IMR-90 (cell line): ENCODE measurements around the gene MOXD1. TPM values are rescaled to one million over a fixed set of nuclear protein-coding genes. Genes with fewer than 3 reads are reported as not detected.

ENCODE experiments used
- ATAC-seq: fragments of 200-7000 bp; cut with Tn5 transposase; 2 replicates; pipeline ENCODE4 v1.9.1; 2020; ENCODE audit warnings: low read depth, mild to moderate bottlenecking, moderate library complexity
- BruUV-seq: library from RNA; stranded (reverse); fragments of 400-500 nt; replicated peaks from 2 replicates; lab custom pipeline; 2021; lab: Mats Ljungman, UMichigan
- CTCF ChIA-PET: fragments of 300-600 bp; formaldehyde crosslinking; extraction: SDS; loops from one replicate; lab custom pipeline; 2021; ENCODE audit warnings: antibody characterized with exemption; lab: Yijun Ruan, JAX
- POLR2A ChIA-PET: fragments of 300-600 bp; sonication (Branson Sonifier 250); formaldehyde crosslinking; loops from one replicate; lab custom pipeline; 2022; ENCODE audit warnings: antibody characterized with exemption; ENCODE audit not compliant: unreplicated experiment; lab: Charles Lee
- DNase-seq: peaks from one replicate; pipeline ENCODE4 v3.0.0; 2013
- H2AFZ ChIP-seq: replicated peaks from 2 replicates; pipeline ENCODE3; 2013; ENCODE audit warnings: low read length, mild to moderate bottlenecking; ENCODE audit not compliant: poor library complexity
- H2AK5ac ChIP-seq: 2 replicates; pipeline ENCODE4 v1.6.1; 2013; ENCODE audit warnings: low read depth, low read length, inconsistent platforms
- H2AK9ac ChIP-seq: replicated peaks from 2 replicates; pipeline ENCODE3; 2013; ENCODE audit warnings: mild to moderate bottlenecking, low read depth, low read length, moderate library complexity; ENCODE audit not compliant: poor library complexity
- H2BK120ac ChIP-seq: 2 replicates; pipeline ENCODE4 v1.6.1; 2013; ENCODE audit warnings: low read depth, low read length, inconsistent platforms
- H2BK15ac ChIP-seq: 3 replicates; pipeline ENCODE4 v1.6.1; 2013; ENCODE audit warnings: low read depth, low read length, inconsistent platforms
- H2BK20ac ChIP-seq: 2 replicates; pipeline ENCODE4 v1.6.1; 2013; ENCODE audit warnings: low read depth, mild to moderate bottlenecking, inconsistent platforms, low read length, moderate library complexity
- H2BK5ac ChIP-seq: 2 replicates; pipeline ENCODE4 v1.6.1; 2013; ENCODE audit warnings: mild to moderate bottlenecking, low read depth, low read length, inconsistent platforms; ENCODE audit not compliant: poor library complexity, severe bottlenecking
- H3K14ac ChIP-seq: replicated peaks from 2 replicates; pipeline ENCODE4 v1.6.1; 2013; ENCODE audit warnings: low read depth, low read length, inconsistent platforms
- H3K18ac ChIP-seq: 2 replicates; pipeline ENCODE4 v1.6.1; 2013; ENCODE audit warnings: low read depth, low read length, control low read depth
- H3K23ac ChIP-seq: 2 replicates; pipeline ENCODE4 v1.6.1; 2013; ENCODE audit warnings: low read depth, low read length, inconsistent platforms
- H3K27ac ChIP-seq: 2 replicates; pipeline ENCODE4 v1.5.1; 2013; ENCODE audit warnings: mild to moderate bottlenecking, control low read depth, low read length; ENCODE audit not compliant: insufficient read depth
- H3K27me3 ChIP-seq: 2 replicates; pipeline ENCODE4 v1.6.1; 2013; ENCODE audit warnings: low read length; ENCODE audit not compliant: control insufficient read depth, insufficient read depth
- H3K36me3 ChIP-seq: 2 replicates; pipeline ENCODE4 v1.6.1; 2013; ENCODE audit warnings: low read length, mixed read lengths; ENCODE audit not compliant: control insufficient read depth, insufficient read depth
- H3K4ac ChIP-seq: 2 replicates; pipeline ENCODE4 v1.6.1; 2013; ENCODE audit warnings: low read depth, low read length, inconsistent platforms
- H3K4me1 ChIP-seq: 2 replicates; pipeline ENCODE4 v1.6.1; 2013; ENCODE audit warnings: low read length, mixed read lengths; ENCODE audit not compliant: control insufficient read depth, insufficient read depth
- H3K4me2 ChIP-seq: 2 replicates; pipeline ENCODE4 v1.6.1; 2013; ENCODE audit warnings: low read depth, mild to moderate bottlenecking, control low read depth, low read length, moderate library complexity
- H3K4me3 ChIP-seq: 2 replicates; pipeline ENCODE4 v1.5.1; 2013; ENCODE audit warnings: low read depth, mild to moderate bottlenecking, control low read depth, low read length, moderate library complexity; ENCODE audit not compliant: insufficient read depth
- H3K56ac ChIP-seq: 2 replicates; pipeline ENCODE4 v1.6.1; 2013; ENCODE audit warnings: low read length, inconsistent platforms; ENCODE audit not compliant: insufficient read depth; ENCODE audit errors: extremely low read depth
- H3K79me1 ChIP-seq, 2 experiments: 2 replicates each; pipeline ENCODE4 v1.6.1; 2013; ENCODE audit warnings: low read length in 2 of 2, inconsistent platforms in 1 of 2, low read depth in 1 of 2
- H3K9ac ChIP-seq: 2 replicates; pipeline ENCODE4 v1.6.1; 2013; ENCODE audit warnings: low read depth, low read length, control low read depth
- H3K9me1 ChIP-seq: 2 replicates; pipeline ENCODE4 v1.6.1; 2013; ENCODE audit warnings: low read length, inconsistent platforms; ENCODE audit not compliant: insufficient read depth
- H3K9me3 ChIP-seq: 2 replicates; pipeline ENCODE4 v1.6.1; 2013; ENCODE audit warnings: low read length; ENCODE audit not compliant: control insufficient read depth, insufficient read depth
- H4K20me1 ChIP-seq: 2 replicates; pipeline ENCODE4 v1.6.1; 2013; ENCODE audit warnings: low read length, inconsistent platforms; ENCODE audit not compliant: insufficient read depth
- H4K5ac ChIP-seq: 2 replicates; pipeline ENCODE4 v1.6.1; 2013; ENCODE audit warnings: mild to moderate bottlenecking, low read depth, low read length, control low read depth
- H4K8ac ChIP-seq, 2 experiments: 2 replicates each; pipeline ENCODE4 v1.6.1; 2013; ENCODE audit warnings: low read depth in 2 of 2, low read length in 2 of 2, control low read depth in 1 of 2, inconsistent platforms in 1 of 2
- H4K91ac ChIP-seq: 2 replicates; pipeline ENCODE4 v1.6.1; 2013; ENCODE audit warnings: low read depth, low read length, inconsistent platforms; ENCODE audit not compliant: insufficient read depth
- BHLHE40 ChIP-seq: fragments of 150-350 bp; IDR thresholded peaks from 2 replicates; pipeline ENCODE4 v1.6.1; 2016; ENCODE audit warnings: mild to moderate bottlenecking, low read depth, low read length
- CEBPB ChIP-seq: IDR thresholded peaks from 2 replicates; pipeline ENCODE4 v1.6.1; 2012; ENCODE audit warnings: low read depth, low read length, improper control_type of control experiment
- CHD1 ChIP-seq: IDR thresholded peaks from 2 replicates; pipeline ENCODE4 v1.6.1; 2012; ENCODE audit warnings: low read depth, low read length, improper control_type of control experiment
- MAZ ChIP-seq: IDR thresholded peaks from 2 replicates; pipeline ENCODE4 v1.6.1; 2012; ENCODE audit warnings: low read depth, mild to moderate bottlenecking, low read length, improper control_type of control experiment, moderate library complexity, borderline replicate concordance
- POLR2A ChIP-seq: IDR thresholded peaks from 2 replicates; pipeline ENCODE4 v1.6.1; 2012; ENCODE audit warnings: mild to moderate bottlenecking, low read depth, low read length
- RCOR1 ChIP-seq: IDR thresholded peaks from 2 replicates; pipeline ENCODE4 v1.6.1; 2012; ENCODE audit warnings: mild to moderate bottlenecking, low read length, improper control_type of control experiment; ENCODE audit not compliant: insufficient replicate concordance
- RFX5 ChIP-seq: IDR thresholded peaks from 2 replicates; pipeline ENCODE4 v1.8.0; 2012; ENCODE audit warnings: low read depth, mild to moderate bottlenecking, low read length, moderate library complexity
- SMC3 ChIP-seq: fragments of 150-350 bp; IDR thresholded peaks from 2 replicates; pipeline ENCODE4 v1.6.1; 2016; ENCODE audit warnings: low read depth, mild to moderate bottlenecking, antibody characterized with exemption, low read length, moderate library complexity
- WGBS, 2 experiments: methylation state at CpG; one replicate each; pipeline versions ENCODE4 v1.1.5 to v1.1.7; 2013; ENCODE audit warnings: missing lambda C conversion rate in 2 of 2; ENCODE audit not compliant: insufficient read length in 1 of 2; ENCODE audit errors: extremely low coverage in 2 of 2; 5-methylcytosine and 5-hydroxymethylcytosine counted together
- dilution Hi-C: fragments of 300-500 bp; cut with HindIII; formaldehyde crosslinking; loops from one replicate; pipeline ENCODE4 v1.14.3; 2018; ENCODE audit warnings: low sequenced_read_pairs; ENCODE audit not compliant: unreplicated experiment
- in situ Hi-C: fragments of 300-500 bp; cut with MboI; formaldehyde crosslinking; loops from 3 replicates; pipeline ENCODE4 v1.14.3; 2019; ENCODE audit warnings: low sequenced_read_pairs, inconsistent platforms, mixed read lengths
- intact Hi-C: fragments of 100-400 bp; cut with micrococcal nuclease; formaldehyde crosslinking; loops from 2 replicates; pipeline ENCODE4 v1.10.0; 2022
- polyA plus RNA-seq, 3 experiments: library from polyadenylated mRNA; depleted of rRNA; stranded (reverse); fragments of >200 nt; gene quantifications; 2 replicates each; pipeline ENCODE4 v1.2.3, GENCODE V29; 2012; ENCODE audit warnings: low replicate concordance in 1 of 3
- total RNA-seq: library from RNA; depleted of rRNA; stranded (reverse); fragments of >200 nt; gene quantifications from 2 replicates; pipeline ENCODE4 v1.2.3, GENCODE V29; 2012
- TF ChIP-seq, protein P1 (sequence below): conservative IDR thresholded peaks from 2 replicates; pipeline ENCODE4 v1.5.1; 2012; ENCODE audit warnings: mild to moderate bottlenecking, low read depth, low read length, improper control_type of control experiment

The MOXD1 gene
- total and polyA plus RNA-seq, 2 of the 4 experiments (the other 2 are of a cell fraction), result 10.0 to 19.4 TPM

DNA sequence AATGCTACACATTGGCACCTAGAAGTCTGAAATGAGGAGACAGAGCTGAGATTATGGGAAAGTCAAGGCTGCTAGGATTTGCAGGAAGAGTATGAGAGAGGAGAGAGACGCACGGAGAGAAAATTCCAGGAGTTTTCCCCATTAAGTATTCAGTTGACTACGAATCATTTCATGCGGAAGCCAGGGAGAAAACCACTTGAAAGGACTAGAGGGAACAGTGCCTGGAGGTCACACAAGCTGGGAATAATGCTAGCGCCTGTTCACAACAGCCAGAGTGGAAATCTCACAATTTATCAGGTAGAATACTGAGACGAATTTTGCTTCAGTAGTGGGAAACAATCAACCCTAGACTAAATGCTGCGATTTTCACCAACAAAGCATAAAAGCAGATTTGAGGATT lies 118.6 kb downstream of the MOXD1 start:
- Histone ChIP-seq H3K27ac (no peak overlapping the region), H3K36me3 (no peaks in the 10 kb centered on the region), H2BK15ac (no peak overlapping the region), H3K9me1 (no peaks in the 10 kb centered on the region), H3K9me3 (no peaks in the 10 kb centered on the region), H3K56ac (no peak overlapping the region), H2AFZ (no peak overlapping the region), H3K9ac (no peak overlapping the region), H4K91ac (no peak overlapping the region), H3K18ac (no peak overlapping the region), H4K8ac (no peak overlapping the region), H3K27me3 (no peaks in the 10 kb centered on the region; the same call in 1 of the 2 replicates), H3K23ac (no peak overlapping the region), H4K20me1 (no peaks in the 10 kb centered on the region), H3K14ac (no peak overlapping the region), H2BK5ac (no peak overlapping the region), H3K79me1 (no peaks in the 10 kb centered on the region), H2AK9ac (no peak overlapping the region), H3K4ac (no peak overlapping the region), H4K5ac (no peak overlapping the region), H2AK5ac (no peak overlapping the region), H3K4me2 (no peak overlapping the region), H2BK20ac (no peak overlapping the region), H2BK120ac (no peak overlapping the region), H3K4me3 (no peak overlapping the region), H3K4me1 (no peaks in the 10 kb centered on the region)
- no TSS peak for BruUV-seq
- in situ Hi-C loops, result no loop called here
- WGBS, 2 experiments, result 92% methylated on average over 2 of the region's 7 CpGs; no CpG with 5 or more reads in 1 of the 2 experiments
- CTCF ChIA-PET, result interaction anchor here (1.0 kb wide), 1 partner anchor 212 kb away, joined by 4 read pairs; no protein-coding TSS in a partner anchor
- DNase-seq, result no peak
- TF ChIP-seq RFX5 (no peak), POLR2A (no peak), CHD1 (no peak), RCOR1 (no peak), BHLHE40 (no peak), CEBPB (no peak), MAZ (no peak), SMC3 (no peak)
- TF ChIP-seq, protein P1, sequence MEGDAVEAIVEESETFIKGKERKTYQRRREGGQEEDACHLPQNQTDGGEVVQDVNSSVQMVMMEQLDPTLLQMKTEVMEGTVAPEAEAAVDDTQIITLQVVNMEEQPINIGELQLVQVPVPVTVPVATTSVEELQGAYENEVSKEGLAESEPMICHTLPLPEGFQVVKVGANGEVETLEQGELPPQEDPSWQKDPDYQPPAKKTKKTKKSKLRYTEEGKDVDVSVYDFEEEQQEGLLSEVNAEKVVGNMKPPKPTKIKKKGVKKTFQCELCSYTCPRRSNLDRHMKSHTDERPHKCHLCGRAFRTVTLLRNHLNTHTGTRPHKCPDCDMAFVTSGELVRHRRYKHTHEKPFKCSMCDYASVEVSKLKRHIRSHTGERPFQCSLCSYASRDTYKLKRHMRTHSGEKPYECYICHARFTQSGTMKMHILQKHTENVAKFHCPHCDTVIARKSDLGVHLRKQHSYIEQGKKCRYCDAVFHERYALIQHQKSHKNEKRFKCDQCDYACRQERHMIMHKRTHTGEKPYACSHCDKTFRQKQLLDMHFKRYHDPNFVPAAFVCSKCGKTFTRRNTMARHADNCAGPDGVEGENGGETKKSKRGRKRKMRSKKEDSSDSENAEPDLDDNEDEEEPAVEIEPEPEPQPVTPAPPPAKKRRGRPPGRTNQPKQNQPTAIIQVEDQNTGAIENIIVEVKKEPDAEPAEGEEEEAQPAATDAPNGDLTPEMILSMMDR, result no peak
- POLR2A ChIA-PET, result no interaction called here
- intact Hi-C loops, result no loop called here
- dilution Hi-C loops, result loop anchor here (25.0 kb wide), 1 partner anchor 205 kb away; no protein-coding TSS in a partner anchor
- ATAC-seq, result no peak
